HCT116 (cell line): ENCODE results near the gene ACACA. TPM values are rescaled to one million over a fixed set of nuclear protein-coding genes. Genes with fewer than 3 reads are reported as not detected.

Experiments used
- ATAC-seq: fragments of 200-7000 bp; cut with Tn5 transposase; 2 replicates; pipeline ENCODE4 v1.9.1; 2020; ENCODE audit warnings: mild to moderate bottlenecking, moderate library complexity
- BruUV-seq: library from RNA; stranded (reverse); fragments of 400-500 nt; replicated peaks from 2 replicates; lab custom pipeline; 2021; lab: Mats Ljungman, UMichigan
- CTCF ChIA-PET: fragments of 300-600 bp; sonication (Branson Sonifier 250); formaldehyde crosslinking; loops from one replicate; lab custom pipeline; 2021; ENCODE audit warnings: antibody characterized with exemption; lab: Charles Lee
- POLR2A ChIA-PET: fragments of 300-600, 350-600 bp; sonication (Branson Sonifier 250); formaldehyde crosslinking; loops from one replicate; lab custom pipeline; 2021; ENCODE audit warnings: antibody characterized with exemption; lab: Charles Lee
- RAD21 ChIA-PET, 2 experiments: fragments of 300-600 bp; sonication (Branson Sonifier 250); formaldehyde crosslinking; loops; one replicate each; lab custom pipeline; 2023; ENCODE audit warnings: low total read pairs in 2 of 2; ENCODE audit not compliant: uncharacterized antibody in 2 of 2, unreplicated experiment in 2 of 2, low non-redundant PET in 1 of 2; lab: Charles Lee
- DNase-seq: peaks from one replicate; pipeline ENCODE4 v3.0.0-alpha.2; 2010; ENCODE audit warnings: low read depth, low spot score
- H2AFZ ChIP-seq: fragments of 200-600 bp; shearing (Covaris generic), sonication (generic); 2 replicates; pipeline ENCODE4 v1.6.1; 2017; ENCODE audit warnings: low read depth, mixed run types, mixed read lengths, antibody characterized with exemption, low read length; ENCODE audit not compliant: poor library complexity, severe bottlenecking
- H3K27ac ChIP-seq: 2 replicates; pipeline ENCODE4 v1.5.1; 2012; ENCODE audit warnings: low read depth, low read length
- H3K27me3 ChIP-seq: fragments of 200-600 bp; sonication (generic); 2 replicates; pipeline ENCODE4 v1.6.1; 2016; ENCODE audit warnings: mixed run types, low read length, mixed read lengths; ENCODE audit not compliant: insufficient read depth
- H3K36me3 ChIP-seq, 2 experiments: fragments of 200-500 bp in 1 of 2; fragments of 200-600 bp in 1 of 2; sonication (Bioruptor generic) in 1 of 2; sonication (generic) in 1 of 2; 2 replicates each; pipeline versions ENCODE4 v1.5.1 to v1.6.1; 2014 to 2016; ENCODE audit warnings: low read length in 2 of 2, inconsistent platforms in 1 of 2, mixed read lengths in 1 of 2, mixed run types in 1 of 2; ENCODE audit not compliant: insufficient read depth in 2 of 2, control insufficient read depth in 1 of 2
- H3K4me1 ChIP-seq, 2 experiments: fragments of 200-600 bp in 1 of 2; sonication (generic) in 1 of 2; 2 replicates each; pipeline versions ENCODE4 v1.5.1 to v1.6.1; 2012 to 2017; ENCODE audit warnings: low read length in 2 of 2, inconsistent platforms in 1 of 2, mild to moderate bottlenecking in 1 of 2, mixed read lengths in 1 of 2, mixed run types in 1 of 2, moderate library complexity in 1 of 2; ENCODE audit not compliant: insufficient read depth in 2 of 2, control insufficient read depth in 1 of 2
- H3K4me2 ChIP-seq: fragments of 200-600 bp; sonication (generic); 2 replicates; pipeline ENCODE4 v1.6.1; 2017; ENCODE audit warnings: mixed run types, low read length, mixed read lengths
- H3K4me3 ChIP-seq, 2 experiments: fragments of 200-600 bp in 1 of 2; sonication (generic) in 1 of 2; replicated peaks in 1 of 2; 2 replicates each; pipeline ENCODE4 v1.5.1; 2011 to 2016; ENCODE audit warnings: low read length in 2 of 2, control low read depth in 1 of 2, low read depth in 1 of 2, mild to moderate bottlenecking in 1 of 2, mixed read lengths in 1 of 2, mixed run types in 1 of 2
- H3K79me2 ChIP-seq: fragments of 200-600 bp; sonication (generic); 2 replicates; pipeline ENCODE4 v1.6.1; 2017; ENCODE audit warnings: mild to moderate bottlenecking, mixed run types, low read length, moderate library complexity, mixed read lengths; ENCODE audit not compliant: insufficient read depth
- H3K9ac ChIP-seq: fragments of 200-600 bp; sonication (generic); 2 replicates; pipeline ENCODE4 v1.6.1; 2016; ENCODE audit warnings: low read length, mixed read lengths
- H3K9me2 ChIP-seq: fragments of 200-600 bp; sonication (generic), shearing (Covaris generic); 2 replicates; pipeline ENCODE4 v1.6.1; 2017; ENCODE audit warnings: mixed run types, mild to moderate bottlenecking, moderate library complexity; ENCODE audit not compliant: insufficient read depth
- H3K9me3 ChIP-seq, 2 experiments: fragments of 200-500 bp in 1 of 2; fragments of 200-600 bp in 1 of 2; sonication (Bioruptor generic) in 1 of 2; sonication (generic) in 1 of 2; 2 replicates each; pipeline ENCODE4 v1.6.1; 2014 to 2017; ENCODE audit warnings: low read length in 2 of 2, mixed read lengths in 2 of 2, inconsistent platforms in 1 of 2, low read depth in 1 of 2, mild to moderate bottlenecking in 1 of 2, mixed run types in 1 of 2, moderate library complexity in 1 of 2; ENCODE audit not compliant: control insufficient read depth in 1 of 2, insufficient read depth in 1 of 2
- H4K20me1 ChIP-seq: fragments of 200-600 bp; sonication (generic), shearing (Covaris generic); 2 replicates; pipeline ENCODE4 v1.6.1; 2017; ENCODE audit warnings: mixed run types, mild to moderate bottlenecking, moderate library complexity; ENCODE audit not compliant: insufficient read depth
- CBX3 ChIP-seq: IDR thresholded peaks from 2 replicates; pipeline ENCODE4 v1.6.1; 2012; ENCODE audit warnings: low read depth
- CEBPB ChIP-seq: IDR thresholded peaks from 2 replicates; pipeline ENCODE4 v1.6.1; 2012; ENCODE audit warnings: low read depth
- EGR1 ChIP-seq: IDR thresholded peaks from 2 replicates; pipeline ENCODE4 v1.6.1; 2012; ENCODE audit warnings: low read depth
- ELF1 ChIP-seq: IDR thresholded peaks from 2 replicates; pipeline ENCODE4 v1.6.1; 2012; ENCODE audit warnings: low read depth, borderline replicate concordance
- EZH2 ChIP-seq: fragments of 200-600 bp; sonication (generic); IDR thresholded peaks from 2 replicates; pipeline ENCODE4 v1.6.1; 2017; ENCODE audit warnings: antibody characterized with exemption, mixed run types
- EZH2phosphoT487 ChIP-seq: fragments of 200-600 bp; IDR thresholded peaks from 2 replicates; pipeline ENCODE4 v1.6.1; 2018; ENCODE audit warnings: antibody characterized with exemption, borderline replicate concordance
- FOSL1 ChIP-seq: IDR thresholded peaks from 2 replicates; pipeline ENCODE4 v1.6.1; 2012; ENCODE audit warnings: low read depth
- JUND ChIP-seq: IDR thresholded peaks from 2 replicates; pipeline ENCODE4 v1.6.1; 2012
- POLR2AphosphoS5 ChIP-seq: IDR thresholded peaks from 2 replicates; pipeline ENCODE4 v1.6.1; 2011; ENCODE audit warnings: mild to moderate bottlenecking, low read depth, low read length, moderate library complexity
- SP1 ChIP-seq: IDR thresholded peaks from 2 replicates; pipeline ENCODE4 v1.6.1; 2012; ENCODE audit warnings: low read depth
- SRF ChIP-seq: IDR thresholded peaks from 2 replicates; pipeline ENCODE4 v1.6.1; 2012; ENCODE audit warnings: low read depth
- TCF7L2 ChIP-seq: IDR thresholded peaks from 2 replicates; pipeline ENCODE4 v1.7.0; 2011; ENCODE audit warnings: borderline replicate concordance, inconsistent platforms; ENCODE audit not compliant: insufficient read depth, insufficient read length; ENCODE audit errors: extremely low read depth
- YY1 ChIP-seq: IDR thresholded peaks from 2 replicates; pipeline ENCODE4 v1.6.1; 2011; ENCODE audit warnings: low read length, low read depth, moderate library complexity, mild to moderate bottlenecking; ENCODE audit not compliant: insufficient replicate concordance; ENCODE audit errors: extremely low read depth
- ZBTB33 ChIP-seq: IDR thresholded peaks from 2 replicates; pipeline ENCODE4 v1.6.1; 2011; ENCODE audit warnings: mild to moderate bottlenecking, low read length, moderate library complexity; ENCODE audit not compliant: insufficient replicate concordance; ENCODE audit errors: extremely low read depth
- ZFX ChIP-seq: fragments of 450-650 bp; IDR thresholded peaks from 2 replicates; pipeline ENCODE4 v1.6.1; 2017
- ZNF274 ChIP-seq: fragments of 200-500 bp; sonication (Bioruptor generic); IDR thresholded peaks from 2 replicates; pipeline ENCODE4 v1.6.1; 2014; ENCODE audit warnings: mild to moderate bottlenecking, low read depth, low read length, inconsistent platforms
- intact Hi-C: fragments of 100-400 bp; cut with micrococcal nuclease; formaldehyde crosslinking; loops from 2 replicates; pipeline ENCODE4 v1.10.0; 2022
- total RNA-seq: library from RNA; stranded (reverse); gene quantifications from one replicate; pipeline ENCODE4 v1.2.1, GENCODE V29; 2021; ENCODE audit not compliant: unreplicated experiment
- TF ChIP-seq, protein P1 (sequence below): IDR thresholded peaks from 2 replicates; pipeline ENCODE4 v1.6.1; 2012
- TF ChIP-seq, protein P2 (sequence below): IDR thresholded peaks from 2 replicates; pipeline ENCODE4 v1.6.1; 2012; ENCODE audit warnings: low read depth

The ACACA gene
- total RNA-seq, 1 experiment from 2014 or later = 161 TPM

GRCh38 chr17:37170881-37171425, 235.7 kb downstream of the ACACA start:
- no peaks in the 10 kb centered on the region; a peak in 1 of 4 replicates for H3K36me3 ChIP-seq
- H4K20me1 ChIP-seq = peaks cover 5% of the 10 kb centered on the region; the same call in 1 of the 2 replicates
- H3K4me1 ChIP-seq = no peaks in the 10 kb centered on the region
- intact Hi-C loops = no loop called here
- no peak overlapping the region for H3K27ac ChIP-seq
- no peaks in the 10 kb centered on the region for H3K9me2 ChIP-seq
- ChIA-PET CTCF (no interaction called here), RAD21 (no interaction called here), POLR2A (interaction anchor here (0.5 kb wide), 1 partner anchor 14 kb away, joined by 4 read pairs; no protein-coding TSS in a partner anchor)
- no peak overlapping the region for H3K4me3 ChIP-seq
- DNase-seq (no peak), ATAC-seq (no peak)
- H3K79me2 ChIP-seq = peaks cover 5% of the 10 kb centered on the region; the same call in 1 of the 2 replicates
- BruUV-seq = no TSS peak
- H3K27me3 ChIP-seq = no peaks in the 10 kb centered on the region
- no peak overlapping the region for H2AFZ ChIP-seq
- H3K9me3 ChIP-seq = no peaks in the 10 kb centered on the region
- H3K4me2 ChIP-seq = no peak overlapping the region
- no peak overlapping the region for H3K9ac ChIP-seq
- TF ChIP-seq CEBPB = no peak
- no peak for TF ChIP-seq EGR1
- TF ChIP-seq TCF7L2 = no peak
- TF ChIP-seq FOSL1 = no peak
- TF ChIP-seq ZFX = no peak
- no peak for TF ChIP-seq SP1
- no peak for TF ChIP-seq ZBTB33
- no peak for TF ChIP-seq EZH2
- no peak for TF ChIP-seq SRF
- no peak for TF ChIP-seq POLR2AphosphoS5
- TF ChIP-seq, protein P1, sequence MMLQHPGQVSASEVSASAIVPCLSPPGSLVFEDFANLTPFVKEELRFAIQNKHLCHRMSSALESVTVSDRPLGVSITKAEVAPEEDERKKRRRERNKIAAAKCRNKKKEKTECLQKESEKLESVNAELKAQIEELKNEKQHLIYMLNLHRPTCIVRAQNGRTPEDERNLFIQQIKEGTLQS = no peak
- no peak for TF ChIP-seq ZNF274
- TF ChIP-seq, protein P2, sequence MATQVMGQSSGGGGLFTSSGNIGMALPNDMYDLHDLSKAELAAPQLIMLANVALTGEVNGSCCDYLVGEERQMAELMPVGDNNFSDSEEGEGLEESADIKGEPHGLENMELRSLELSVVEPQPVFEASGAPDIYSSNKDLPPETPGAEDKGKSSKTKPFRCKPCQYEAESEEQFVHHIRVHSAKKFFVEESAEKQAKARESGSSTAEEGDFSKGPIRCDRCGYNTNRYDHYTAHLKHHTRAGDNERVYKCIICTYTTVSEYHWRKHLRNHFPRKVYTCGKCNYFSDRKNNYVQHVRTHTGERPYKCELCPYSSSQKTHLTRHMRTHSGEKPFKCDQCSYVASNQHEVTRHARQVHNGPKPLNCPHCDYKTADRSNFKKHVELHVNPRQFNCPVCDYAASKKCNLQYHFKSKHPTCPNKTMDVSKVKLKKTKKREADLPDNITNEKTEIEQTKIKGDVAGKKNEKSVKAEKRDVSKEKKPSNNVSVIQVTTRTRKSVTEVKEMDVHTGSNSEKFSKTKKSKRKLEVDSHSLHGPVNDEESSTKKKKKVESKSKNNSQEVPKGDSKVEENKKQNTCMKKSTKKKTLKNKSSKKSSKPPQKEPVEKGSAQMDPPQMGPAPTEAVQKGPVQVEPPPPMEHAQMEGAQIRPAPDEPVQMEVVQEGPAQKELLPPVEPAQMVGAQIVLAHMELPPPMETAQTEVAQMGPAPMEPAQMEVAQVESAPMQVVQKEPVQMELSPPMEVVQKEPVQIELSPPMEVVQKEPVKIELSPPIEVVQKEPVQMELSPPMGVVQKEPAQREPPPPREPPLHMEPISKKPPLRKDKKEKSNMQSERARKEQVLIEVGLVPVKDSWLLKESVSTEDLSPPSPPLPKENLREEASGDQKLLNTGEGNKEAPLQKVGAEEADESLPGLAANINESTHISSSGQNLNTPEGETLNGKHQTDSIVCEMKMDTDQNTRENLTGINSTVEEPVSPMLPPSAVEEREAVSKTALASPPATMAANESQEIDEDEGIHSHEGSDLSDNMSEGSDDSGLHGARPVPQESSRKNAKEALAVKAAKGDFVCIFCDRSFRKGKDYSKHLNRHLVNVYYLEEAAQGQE = no peak
- no peak for TF ChIP-seq YY1
- no peak for TF ChIP-seq JUND
- TF ChIP-seq CBX3 = no peak
- TF ChIP-seq ELF1 = no peak
- no peak for TF ChIP-seq EZH2phosphoT487
